ENCODE measurements around the gene RGS4.
"Not testable (repeated sequence)": the region's sequence is repeated elsewhere in the genome, so short reads cannot be mapped to it uniquely, and the experiment has no call there.

RGS4 gene

DNA sequence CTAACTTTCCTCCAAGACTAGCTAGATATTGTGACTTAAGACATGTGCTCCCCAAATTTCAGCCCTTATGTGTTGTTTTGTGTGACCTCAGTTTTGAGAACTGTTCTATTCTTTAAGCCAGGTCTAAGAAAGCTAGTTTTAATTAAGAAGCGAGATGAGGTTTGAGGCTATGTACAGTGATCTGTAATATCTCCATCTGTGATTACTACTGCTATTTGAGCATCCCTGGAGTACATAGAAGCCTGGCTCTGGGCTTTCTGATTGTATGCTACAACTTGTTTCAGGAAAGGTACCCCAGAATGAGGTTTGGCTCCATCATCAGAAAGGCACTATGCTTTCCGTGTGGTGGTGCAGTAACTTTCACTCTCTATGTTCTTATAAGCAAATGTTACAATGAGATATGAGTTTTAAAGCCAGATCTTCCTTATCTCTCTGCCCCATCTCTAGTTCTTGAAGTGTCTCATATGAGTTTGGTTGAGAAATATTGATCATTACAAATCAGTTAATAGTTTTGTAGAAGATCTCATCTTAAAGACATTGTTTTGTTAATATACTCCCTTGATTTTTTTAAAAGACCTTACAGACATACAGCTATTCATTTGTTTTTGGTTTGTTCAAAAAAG lies 605 bp downstream of the RGS4 start:
- DNase-seq, result no peak

GRCh38 chr1:163071405-163072255 lies 2.5 kb downstream of the RGS4 start:
- DNase-seq, result peak; percentile 64

- no peak for DNase-seq
Observed at GRCh38 chr1:163072658-163073057, 3.5 kb downstream of the RGS4 start.

DNA sequence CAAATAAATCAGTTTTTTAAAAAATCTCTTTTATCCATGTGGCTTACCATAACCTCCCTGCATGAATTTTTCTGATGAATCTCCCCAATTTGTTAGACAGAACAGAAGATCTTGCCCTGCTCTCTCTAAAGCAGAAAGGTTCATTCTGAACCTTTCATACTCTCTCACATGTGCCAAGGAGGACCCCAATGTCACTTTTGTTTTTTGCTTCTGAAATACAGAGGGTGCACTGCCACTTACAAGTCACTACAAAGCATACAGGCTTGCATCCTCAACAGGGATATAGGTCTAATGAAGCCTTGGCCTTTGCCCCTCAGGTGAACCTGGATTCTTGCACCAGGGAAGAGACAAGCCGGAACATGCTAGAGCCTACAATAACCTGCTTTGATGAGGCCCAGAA lies 4.8 kb downstream of the RGS4 start:
- no peak for DNase-seq

DNA sequence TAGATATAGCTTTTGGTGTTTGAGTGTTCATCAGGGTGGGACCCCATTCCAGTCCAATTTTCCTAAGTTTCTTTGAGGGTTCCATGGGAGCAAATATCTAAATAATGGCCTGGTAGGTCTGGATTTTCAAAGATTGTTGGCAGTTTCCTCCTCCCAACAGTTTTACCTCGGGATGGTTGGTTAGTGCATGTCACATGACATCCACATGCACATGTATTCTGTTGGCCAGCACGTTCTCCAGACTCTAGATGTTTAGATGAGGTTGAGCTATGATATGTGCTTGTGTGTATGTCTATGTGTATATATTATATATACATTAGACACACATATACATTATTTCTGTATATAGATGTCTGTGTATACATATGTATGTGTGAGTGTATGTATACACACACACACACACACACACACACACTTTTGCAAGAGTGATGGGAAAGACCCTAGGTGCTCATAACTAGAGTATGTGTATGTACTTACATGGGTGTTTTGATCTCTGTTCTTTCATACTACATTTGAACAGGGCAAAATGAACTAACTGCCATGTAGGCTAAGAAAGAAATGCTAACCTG lies 5.6 kb downstream of the RGS4 start:
- DNase-seq, result no peak

DNA sequence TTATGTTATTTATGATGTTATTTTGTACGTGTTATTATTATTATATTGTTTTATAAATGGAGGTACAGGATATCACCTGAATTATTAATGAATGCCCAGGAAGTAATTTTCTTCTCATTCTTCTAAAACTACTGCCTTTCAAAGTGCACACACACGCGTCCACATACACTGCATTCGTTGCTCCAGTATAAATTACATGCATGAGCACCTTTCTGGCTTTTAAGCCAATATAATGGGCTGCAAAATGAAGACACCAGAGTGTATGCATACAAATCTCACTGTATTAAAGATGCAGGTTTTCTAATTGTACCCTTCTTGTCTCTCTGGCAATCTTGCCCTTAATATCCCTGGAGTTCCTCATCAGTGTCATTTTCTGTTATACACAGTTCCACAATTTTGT lies 6.9 kb downstream of the RGS4 start:
- DNase-seq, result no peak

GRCh38 chr1:163076446-163076845 lies 7.3 kb downstream of the RGS4 start:
- DNase-seq, result no peak

GRCh38 chr1:163076981-163077761 lies 8.0 kb downstream of the RGS4 start:
- DNase-seq, result no peak

DNA sequence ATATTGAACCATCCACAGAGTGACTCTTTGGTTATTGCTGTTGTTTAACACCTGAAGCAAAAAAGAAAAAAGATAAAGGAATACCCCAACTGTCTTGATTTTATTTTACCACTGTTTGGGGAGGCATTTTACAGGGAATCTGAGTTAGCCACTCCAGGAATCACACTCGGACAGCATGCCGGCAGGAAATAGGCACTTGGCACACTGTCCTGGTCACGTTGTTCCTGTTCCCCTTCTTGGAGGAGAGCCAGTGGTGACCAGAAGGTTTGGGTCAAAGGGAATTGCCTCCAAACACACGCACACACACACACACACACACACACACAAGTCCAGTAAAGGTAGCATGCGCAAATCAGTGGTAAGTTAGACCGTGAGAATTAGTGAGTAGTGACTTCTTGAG lies 13.8 kb downstream of the RGS4 start:
- no peak for DNase-seq

- no peak for DNase-seq
Observed at GRCh38 chr1:163083690-163084089, 14.5 kb downstream of the RGS4 start.

- DNase-seq, result no peak
Observed at GRCh38 chr1:163084330-163084729, 15.2 kb downstream of the RGS4 start.

DNA sequence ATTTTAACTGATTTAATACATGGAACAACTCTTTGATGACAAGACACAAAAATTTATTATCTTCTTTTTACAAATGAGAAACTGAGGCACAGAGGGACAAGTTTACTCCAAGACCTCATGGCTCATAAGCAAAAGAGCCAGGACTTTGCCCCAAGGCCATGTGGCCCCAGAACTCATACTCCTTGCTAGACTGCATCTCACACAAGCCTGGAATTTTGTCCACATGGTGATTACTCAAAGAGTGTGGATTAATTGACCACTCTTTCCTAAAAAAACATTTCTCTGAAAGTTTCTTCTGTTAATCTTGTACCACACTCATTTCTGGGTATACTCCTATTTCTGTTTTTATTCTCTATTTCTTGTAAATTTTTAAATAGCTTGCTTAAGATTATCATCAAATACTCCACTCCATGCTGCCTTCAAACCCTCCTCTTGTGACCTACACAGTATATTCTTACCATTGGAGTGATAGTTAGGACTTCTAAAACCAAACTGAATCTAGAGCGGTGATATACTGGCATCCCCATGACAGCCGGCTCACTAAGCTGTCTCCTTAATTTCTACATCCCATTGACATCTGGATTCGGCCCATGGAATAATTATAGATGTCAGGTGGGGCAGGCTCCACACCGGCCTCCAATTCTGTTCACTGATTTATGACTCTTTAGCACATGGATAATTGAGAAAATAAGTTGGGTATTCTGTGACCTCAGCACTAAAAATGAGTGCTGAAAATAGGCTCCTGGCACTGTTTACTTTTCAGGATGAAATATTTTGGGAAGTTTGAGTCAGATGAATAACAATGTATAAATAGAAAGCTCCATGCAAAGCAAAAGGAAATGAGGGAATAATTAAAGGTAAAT lies 16.1 kb downstream of the RGS4 start:
- no peak for DNase-seq

- no peak for DNase-seq
Observed at GRCh38 chr1:163085904-163086268, 16.7 kb downstream of the RGS4 start.

DNA sequence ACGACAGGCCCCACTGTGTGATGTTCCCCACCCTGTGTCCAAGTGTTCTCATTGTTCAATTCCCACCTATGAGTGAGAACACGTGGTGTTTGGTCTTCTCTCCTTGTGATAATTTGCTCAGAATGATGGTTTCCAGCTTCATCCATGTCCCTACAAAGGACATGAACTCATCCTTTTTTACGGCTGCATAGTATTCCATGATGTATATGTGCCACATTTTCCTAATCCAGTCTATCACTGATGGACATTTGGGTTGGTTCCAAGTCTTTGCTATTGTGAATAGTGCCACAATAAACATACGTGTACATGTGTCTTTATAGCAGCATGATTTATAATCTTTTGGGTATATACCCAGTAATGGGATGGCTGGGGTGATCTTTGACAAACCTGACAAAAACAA lies 20.0 kb downstream of the RGS4 start:
- not testable (repeated sequence) for DNase-seq

DNA sequence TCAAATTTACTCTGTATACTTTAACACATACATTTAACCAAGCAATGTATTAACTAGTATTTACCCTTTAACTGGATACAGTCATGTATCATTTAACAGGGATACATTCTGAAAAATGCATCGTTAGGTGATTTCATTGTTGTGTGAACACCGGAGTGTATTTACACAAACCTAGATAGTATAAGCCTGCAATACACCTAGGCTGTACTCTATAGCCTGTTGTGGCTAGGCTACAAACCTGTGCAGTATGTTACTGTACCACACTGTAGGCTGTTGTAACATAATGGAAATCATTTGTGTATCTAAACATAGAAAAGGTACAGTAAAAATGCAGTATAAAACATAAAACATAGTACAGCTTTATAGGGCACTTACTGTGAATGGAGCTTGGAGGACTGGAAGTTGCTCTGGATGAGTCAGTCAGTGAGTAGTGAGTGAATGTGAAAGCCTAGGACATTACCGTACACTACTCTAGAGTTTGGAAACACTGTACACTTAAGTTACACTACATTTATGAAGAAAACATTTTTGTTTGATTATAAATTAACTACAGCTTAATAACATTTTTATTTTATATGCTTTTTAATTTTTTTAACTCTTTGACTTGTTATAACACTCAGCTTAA lies 21.3 kb downstream of the RGS4 start:
- no peak for DNase-seq

- DNase-seq, result no peak
Observed at GRCh38 chr1:163093169-163093568, 24.0 kb downstream of the RGS4 start.

DNA sequence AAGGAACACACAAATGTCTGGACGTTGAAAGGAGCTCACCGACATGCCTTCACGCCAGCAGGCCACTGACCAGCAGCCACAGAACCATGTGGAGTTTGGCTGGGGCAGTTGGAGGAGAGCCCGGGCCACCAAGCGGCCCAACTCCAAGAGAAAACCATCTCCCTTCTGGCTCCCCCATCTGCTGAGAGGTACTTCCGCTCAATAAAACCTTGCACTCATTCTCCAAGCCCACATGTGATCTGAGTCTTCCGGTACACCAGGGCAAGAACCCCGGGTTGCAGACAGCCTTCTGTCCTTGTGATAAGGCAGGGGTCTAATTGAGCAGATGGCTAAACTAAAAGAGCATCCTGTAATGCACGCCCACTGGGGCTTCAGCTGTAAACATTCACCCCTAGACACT lies 24.4 kb downstream of the RGS4 start:
- no peak for DNase-seq

DNA sequence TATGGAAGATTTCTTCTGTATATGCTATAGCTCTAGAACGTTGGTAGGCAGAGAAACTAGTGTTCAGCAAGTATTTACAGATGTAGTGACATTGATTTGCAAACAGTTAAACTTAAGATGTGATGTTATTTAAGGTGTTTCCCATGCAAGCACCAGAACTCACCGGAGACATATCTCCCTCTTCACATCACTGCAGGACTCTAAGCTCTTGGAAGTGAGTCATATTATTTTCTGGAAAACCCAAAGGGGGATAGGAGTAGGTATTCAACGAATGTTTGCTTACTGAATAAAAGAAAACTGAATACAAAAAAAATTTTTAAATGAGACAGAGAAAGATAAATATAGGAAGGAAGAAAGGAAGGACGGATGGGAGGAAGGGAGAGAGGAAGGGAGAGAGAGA lies 25.0 kb downstream of the RGS4 start:
- no peak for DNase-seq

- DNase-seq, result no peak
Observed at GRCh38 chr1:163094589-163094988, 25.4 kb downstream of the RGS4 start.

DNA sequence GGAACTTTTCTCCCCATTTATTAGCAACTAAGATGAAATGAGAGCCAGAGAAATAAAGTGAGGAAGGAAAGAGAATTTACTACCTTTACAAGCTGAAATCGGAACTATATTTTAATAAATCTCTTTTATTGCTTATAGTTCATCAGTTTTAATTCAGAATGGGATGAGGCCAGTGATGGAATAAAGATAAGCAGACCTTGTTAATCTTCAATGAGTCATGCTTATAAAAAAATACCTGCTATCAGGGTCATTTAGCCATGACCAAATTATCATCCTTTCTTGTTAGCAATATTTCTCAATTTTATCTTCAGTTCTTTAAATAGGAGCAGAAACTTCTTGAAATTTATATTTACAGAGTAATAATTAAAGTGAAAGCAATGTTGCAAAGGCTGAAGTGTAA lies 26.1 kb downstream of the RGS4 start:
- no peak for DNase-seq

DNA sequence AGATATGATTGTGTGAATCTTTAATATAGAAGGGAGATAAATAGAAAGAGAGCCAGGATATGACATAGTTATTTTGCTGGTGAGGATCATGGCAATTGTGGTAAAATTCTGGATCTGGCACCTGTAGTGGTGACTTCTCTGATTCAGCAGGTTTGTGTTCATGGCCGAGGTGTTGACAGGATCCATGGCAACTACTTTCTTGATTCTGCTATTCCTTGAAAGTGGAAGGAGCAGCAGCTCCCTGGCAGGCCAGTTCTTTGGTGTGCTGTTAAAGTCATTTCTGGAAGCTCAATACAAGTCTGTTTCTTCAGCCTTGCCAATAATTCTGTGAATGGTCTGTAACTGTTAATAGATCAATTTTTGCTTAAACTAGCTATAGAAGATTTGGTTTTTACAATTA lies 33.4 kb downstream of the RGS4 start:
- DNase-seq, result no peak

Measured in stimulated activated CD4-positive, alpha-beta T cell treated with anti-CD3 and anti-CD28 coated beads, Interleukin-15, amount 100 ng/mL, for 24 hours (primary cell).